GM12873 (cell line): ENCODE data around the gene SNX7.

Source experiments
- CTCF ChIP-seq: IDR thresholded peaks from 2 replicates; pipeline ENCODE4 v1.5.1; 2012; ENCODE audit warnings: low read depth, mild to moderate bottlenecking, moderate library complexity, low read length, control low read depth; ENCODE audit not compliant: insufficient read depth; ENCODE audit errors: missing control alignments

The SNX7 gene

DNA sequence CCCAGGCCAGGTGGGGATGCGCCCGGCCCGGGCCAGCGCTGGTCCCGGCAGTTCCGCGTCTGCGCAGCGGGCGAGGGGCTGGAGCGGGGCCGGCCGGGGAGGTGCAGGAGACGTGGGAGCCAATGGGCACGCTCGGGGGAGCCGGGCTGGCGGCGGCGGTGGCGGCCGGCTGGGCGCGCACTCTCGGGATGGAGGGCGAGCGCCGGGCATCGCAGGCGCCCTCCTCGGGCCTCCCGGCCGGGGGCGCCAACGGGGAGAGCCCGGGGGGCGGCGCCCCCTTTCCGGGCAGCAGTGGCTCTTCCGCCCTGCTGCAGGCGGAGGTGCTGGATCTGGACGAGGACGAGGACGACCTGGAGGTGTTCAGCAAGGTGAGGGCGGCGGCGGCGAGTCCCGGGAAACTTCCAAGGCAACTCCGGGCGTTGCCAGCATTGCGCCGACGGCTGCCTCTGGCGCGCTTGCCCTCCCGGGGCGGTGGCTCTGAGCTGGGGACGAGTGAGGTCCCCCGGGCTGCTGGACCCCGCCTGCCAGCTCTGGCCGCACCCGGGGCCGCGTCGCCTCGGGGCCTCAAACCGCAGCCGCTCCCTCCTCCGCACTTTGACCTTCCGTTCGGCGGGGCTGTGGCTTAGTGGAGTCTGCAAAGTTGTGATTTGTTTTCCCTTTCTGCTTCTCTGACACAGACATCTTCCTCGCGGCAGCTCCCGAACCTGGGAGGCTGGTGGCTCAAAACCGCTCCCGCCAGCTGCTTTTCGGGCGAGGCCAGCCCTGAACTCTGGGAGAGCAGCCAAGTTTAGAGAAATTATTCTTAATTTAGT is at the start of gene SNX7:
Gene SNX7 (plus strand): TSS at position 178 of the 812 bp plus-strand sequence. CDS start 11 bp downstream, at position 189.
- TF ChIP-seq CTCF, result no peak

DNA sequence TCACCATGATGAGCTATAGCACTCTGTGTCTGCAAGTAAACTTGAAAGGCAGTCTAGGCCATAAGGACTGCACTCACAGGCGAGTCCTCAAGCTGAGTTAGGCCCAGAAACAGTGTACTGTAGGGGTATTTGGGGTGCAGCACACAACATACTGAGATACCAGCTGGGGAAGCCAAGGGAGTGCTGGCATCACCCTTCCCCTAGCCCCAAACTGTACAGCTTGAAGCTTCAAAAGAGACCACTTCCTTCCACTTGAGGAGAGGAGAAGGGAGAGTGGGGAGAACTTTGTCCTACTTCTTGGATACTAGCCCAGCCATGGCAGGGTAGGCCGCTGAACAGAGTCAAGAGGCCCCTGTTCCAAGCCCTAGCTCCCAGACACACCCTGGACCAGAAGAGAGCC is 24.2 kb upstream of the SNX7 start:
- no peak for TF ChIP-seq CTCF

DNA sequence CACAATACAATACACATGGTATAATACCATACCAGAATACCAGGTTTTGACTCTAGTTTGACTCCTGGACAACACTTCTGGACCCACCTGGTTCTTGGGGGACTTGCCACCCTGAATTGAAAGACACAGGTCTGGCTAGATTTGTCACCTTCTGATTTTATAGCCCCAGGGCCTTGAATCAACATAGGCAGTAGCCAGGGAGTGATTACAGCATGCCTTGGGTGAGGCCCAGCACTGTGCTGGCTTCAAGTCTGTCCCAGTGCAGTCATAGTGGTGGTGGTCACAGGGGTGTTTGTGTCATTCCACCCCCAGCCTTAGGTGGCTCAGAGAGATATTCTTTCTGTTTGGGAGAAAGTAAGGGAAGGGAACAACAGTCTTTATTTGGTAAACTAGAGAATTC is 23.3 kb upstream of the SNX7 start:
- TF ChIP-seq CTCF, result no peak

DNA sequence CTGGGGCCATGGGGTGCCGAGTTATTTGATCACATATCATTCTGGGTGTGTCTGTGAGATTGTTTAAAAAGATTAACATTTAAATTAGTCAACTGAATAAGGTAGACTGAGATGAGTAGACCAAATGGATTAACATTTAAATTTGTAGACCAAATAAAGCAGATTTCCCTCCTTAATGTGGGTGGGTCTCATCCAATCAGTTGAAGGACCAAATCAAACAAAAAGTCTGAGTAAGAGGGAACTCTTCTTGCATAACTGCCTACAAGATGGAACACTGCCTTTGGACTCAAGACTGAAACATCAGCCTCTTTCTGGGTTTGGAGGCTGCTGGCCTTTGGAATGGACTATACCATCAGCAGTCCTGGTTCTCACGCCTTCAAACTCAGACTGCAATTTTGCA is 17.0 kb upstream of the SNX7 start:
- no peak for TF ChIP-seq CTCF

DNA sequence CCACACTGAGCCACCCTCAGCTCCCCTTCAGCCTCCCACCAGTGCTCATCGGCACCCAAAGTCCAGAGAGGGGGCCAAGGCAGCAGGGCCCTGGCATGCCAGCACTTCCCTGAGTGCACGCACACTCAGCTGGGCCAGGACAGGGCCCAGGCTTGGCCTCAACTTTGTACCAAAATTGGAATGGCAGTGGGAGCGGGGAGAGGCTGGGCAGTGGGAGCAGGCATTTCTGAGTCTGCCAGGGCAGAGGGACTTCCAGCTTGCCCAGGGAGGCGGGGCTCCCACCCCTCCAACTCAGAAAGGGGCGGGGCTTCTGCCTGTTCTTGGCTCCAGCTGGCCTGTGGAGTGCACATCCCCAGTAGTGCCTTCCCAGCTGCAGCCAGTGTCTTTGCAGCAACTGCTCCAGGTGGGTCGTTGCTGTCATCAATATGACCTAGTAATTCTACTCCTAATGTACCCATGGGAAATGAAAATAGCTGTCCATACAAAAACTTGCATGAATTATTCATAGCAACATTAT is 10.3 kb upstream of the SNX7 start:
- no peak for TF ChIP-seq CTCF

DNA sequence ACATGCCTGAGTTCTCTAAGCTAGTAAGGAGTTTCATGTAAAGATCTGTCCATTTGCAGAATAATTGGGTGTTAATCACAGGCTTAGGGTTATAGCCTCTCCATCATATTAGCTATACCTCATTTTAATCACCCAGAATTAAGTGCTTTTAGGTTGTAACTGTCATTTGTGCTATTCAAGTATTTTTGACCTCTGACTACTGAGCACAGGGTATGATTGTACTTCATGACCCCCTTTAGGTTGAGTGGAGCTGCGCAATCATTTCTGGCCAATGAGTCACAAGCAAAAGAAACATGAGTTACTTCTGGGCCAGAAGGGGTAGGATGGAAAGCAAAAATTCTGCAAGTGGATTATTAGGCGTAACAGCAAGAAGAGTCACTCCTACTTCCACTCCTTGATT is 8.4 kb upstream of the SNX7 start:
- no peak for TF ChIP-seq CTCF

- TF ChIP-seq CTCF, result no peak
Observed at GRCh38 chr1:98659879-98660278, 1.6 kb upstream of the SNX7 start.
